HCT116 (cell line): ENCODE results near the gene DIS3L2. TPM values are rescaled to one million over a fixed set of nuclear protein-coding genes. Genes with fewer than 3 reads are reported as not detected.

Experiments
- ATAC-seq: fragments of 200-7000 bp; cut with Tn5 transposase; 2 replicates; pipeline ENCODE4 v1.9.1; 2020; ENCODE audit warnings: mild to moderate bottlenecking, moderate library complexity
- BruUV-seq: library from RNA; stranded (reverse); fragments of 400-500 nt; replicated peaks from 2 replicates; lab custom pipeline; 2021; lab: Mats Ljungman, UMichigan
- CTCF ChIA-PET: fragments of 300-600 bp; sonication (Branson Sonifier 250); formaldehyde crosslinking; loops from one replicate; lab custom pipeline; 2021; ENCODE audit warnings: antibody characterized with exemption; lab: Charles Lee
- POLR2A ChIA-PET: fragments of 300-600, 350-600 bp; sonication (Branson Sonifier 250); formaldehyde crosslinking; loops from one replicate; lab custom pipeline; 2021; ENCODE audit warnings: antibody characterized with exemption; lab: Charles Lee
- RAD21 ChIA-PET, 2 experiments: fragments of 300-600 bp; sonication (Branson Sonifier 250); formaldehyde crosslinking; loops; one replicate each; lab custom pipeline; 2023; ENCODE audit warnings: low total read pairs in 2 of 2; ENCODE audit not compliant: uncharacterized antibody in 2 of 2, unreplicated experiment in 2 of 2, low non-redundant PET in 1 of 2; lab: Charles Lee
- DNase-seq: peaks from one replicate; pipeline ENCODE4 v3.0.0-alpha.2; 2010; ENCODE audit warnings: low read depth, low spot score
- H2AFZ ChIP-seq: fragments of 200-600 bp; shearing (Covaris generic), sonication (generic); 2 replicates; pipeline ENCODE4 v1.6.1; 2017; ENCODE audit warnings: low read depth, mixed run types, mixed read lengths, antibody characterized with exemption, low read length; ENCODE audit not compliant: poor library complexity, severe bottlenecking
- H3K27ac ChIP-seq: 2 replicates; pipeline ENCODE4 v1.5.1; 2012; ENCODE audit warnings: low read depth, low read length
- H3K27me3 ChIP-seq: fragments of 200-600 bp; sonication (generic); 2 replicates; pipeline ENCODE4 v1.6.1; 2016; ENCODE audit warnings: mixed run types, low read length, mixed read lengths; ENCODE audit not compliant: insufficient read depth
- H3K36me3 ChIP-seq, 2 experiments: fragments of 200-500 bp in 1 of 2; fragments of 200-600 bp in 1 of 2; sonication (Bioruptor generic) in 1 of 2; sonication (generic) in 1 of 2; 2 replicates each; pipeline versions ENCODE4 v1.5.1 to v1.6.1; 2014 to 2016; ENCODE audit warnings: low read length in 2 of 2, inconsistent platforms in 1 of 2, mixed read lengths in 1 of 2, mixed run types in 1 of 2; ENCODE audit not compliant: insufficient read depth in 2 of 2, control insufficient read depth in 1 of 2
- H3K4me1 ChIP-seq, 2 experiments: fragments of 200-600 bp in 1 of 2; sonication (generic) in 1 of 2; 2 replicates each; pipeline versions ENCODE4 v1.5.1 to v1.6.1; 2012 to 2017; ENCODE audit warnings: low read length in 2 of 2, inconsistent platforms in 1 of 2, mild to moderate bottlenecking in 1 of 2, mixed read lengths in 1 of 2, mixed run types in 1 of 2, moderate library complexity in 1 of 2; ENCODE audit not compliant: insufficient read depth in 2 of 2, control insufficient read depth in 1 of 2
- H3K4me2 ChIP-seq: fragments of 200-600 bp; sonication (generic); 2 replicates; pipeline ENCODE4 v1.6.1; 2017; ENCODE audit warnings: mixed run types, low read length, mixed read lengths
- H3K4me3 ChIP-seq, 2 experiments: fragments of 200-600 bp in 1 of 2; sonication (generic) in 1 of 2; replicated peaks in 1 of 2; 2 replicates each; pipeline ENCODE4 v1.5.1; 2011 to 2016; ENCODE audit warnings: low read length in 2 of 2, control low read depth in 1 of 2, low read depth in 1 of 2, mild to moderate bottlenecking in 1 of 2, mixed read lengths in 1 of 2, mixed run types in 1 of 2
- H3K79me2 ChIP-seq: fragments of 200-600 bp; sonication (generic); 2 replicates; pipeline ENCODE4 v1.6.1; 2017; ENCODE audit warnings: mild to moderate bottlenecking, mixed run types, low read length, moderate library complexity, mixed read lengths; ENCODE audit not compliant: insufficient read depth
- H3K9ac ChIP-seq: fragments of 200-600 bp; sonication (generic); 2 replicates; pipeline ENCODE4 v1.6.1; 2016; ENCODE audit warnings: low read length, mixed read lengths
- H3K9me2 ChIP-seq: fragments of 200-600 bp; sonication (generic), shearing (Covaris generic); 2 replicates; pipeline ENCODE4 v1.6.1; 2017; ENCODE audit warnings: mixed run types, mild to moderate bottlenecking, moderate library complexity; ENCODE audit not compliant: insufficient read depth
- H3K9me3 ChIP-seq, 2 experiments: fragments of 200-500 bp in 1 of 2; fragments of 200-600 bp in 1 of 2; sonication (Bioruptor generic) in 1 of 2; sonication (generic) in 1 of 2; 2 replicates each; pipeline ENCODE4 v1.6.1; 2014 to 2017; ENCODE audit warnings: low read length in 2 of 2, mixed read lengths in 2 of 2, inconsistent platforms in 1 of 2, low read depth in 1 of 2, mild to moderate bottlenecking in 1 of 2, mixed run types in 1 of 2, moderate library complexity in 1 of 2; ENCODE audit not compliant: control insufficient read depth in 1 of 2, insufficient read depth in 1 of 2
- H4K20me1 ChIP-seq: fragments of 200-600 bp; sonication (generic), shearing (Covaris generic); 2 replicates; pipeline ENCODE4 v1.6.1; 2017; ENCODE audit warnings: mixed run types, mild to moderate bottlenecking, moderate library complexity; ENCODE audit not compliant: insufficient read depth
- EGR1 ChIP-seq: IDR thresholded peaks from 2 replicates; pipeline ENCODE4 v1.6.1; 2012; ENCODE audit warnings: low read depth
- ELF1 ChIP-seq: IDR thresholded peaks from 2 replicates; pipeline ENCODE4 v1.6.1; 2012; ENCODE audit warnings: low read depth, borderline replicate concordance
- EZH2 ChIP-seq: fragments of 200-600 bp; sonication (generic); IDR thresholded peaks from 2 replicates; pipeline ENCODE4 v1.6.1; 2017; ENCODE audit warnings: antibody characterized with exemption, mixed run types
- FOSL1 ChIP-seq: IDR thresholded peaks from 2 replicates; pipeline ENCODE4 v1.6.1; 2012; ENCODE audit warnings: low read depth
- JUND ChIP-seq: IDR thresholded peaks from 2 replicates; pipeline ENCODE4 v1.6.1; 2012
- MAX ChIP-seq: IDR thresholded peaks from 2 replicates; pipeline ENCODE4 v1.6.1; 2012
- RAD21 ChIP-seq: IDR thresholded peaks from 2 replicates; pipeline ENCODE4 v1.6.1; 2012; ENCODE audit warnings: low read depth, mild to moderate bottlenecking
- SP1 ChIP-seq: IDR thresholded peaks from 2 replicates; pipeline ENCODE4 v1.6.1; 2012; ENCODE audit warnings: low read depth
- YY1 ChIP-seq: IDR thresholded peaks from 2 replicates; pipeline ENCODE4 v1.6.1; 2011; ENCODE audit warnings: low read length, low read depth, moderate library complexity, mild to moderate bottlenecking; ENCODE audit not compliant: insufficient replicate concordance; ENCODE audit errors: extremely low read depth
- ZBTB33 ChIP-seq: IDR thresholded peaks from 2 replicates; pipeline ENCODE4 v1.6.1; 2011; ENCODE audit warnings: mild to moderate bottlenecking, low read length, moderate library complexity; ENCODE audit not compliant: insufficient replicate concordance; ENCODE audit errors: extremely low read depth
- ZFX ChIP-seq: fragments of 450-650 bp; IDR thresholded peaks from 2 replicates; pipeline ENCODE4 v1.6.1; 2017
- ZNF274 ChIP-seq: fragments of 200-500 bp; sonication (Bioruptor generic); IDR thresholded peaks from 2 replicates; pipeline ENCODE4 v1.6.1; 2014; ENCODE audit warnings: mild to moderate bottlenecking, low read depth, low read length, inconsistent platforms
- intact Hi-C: fragments of 100-400 bp; cut with micrococcal nuclease; formaldehyde crosslinking; loops from 2 replicates; pipeline ENCODE4 v1.10.0; 2022
- total RNA-seq: library from RNA; stranded (reverse); gene quantifications from one replicate; pipeline ENCODE4 v1.2.1, GENCODE V29; 2021; ENCODE audit not compliant: unreplicated experiment

DIS3L2 gene
- total RNA-seq, 1 experiment from 2014 or later: 42.5 TPM

- BruUV-seq: no TSS peak
- Histone ChIP-seq H3K79me2 (no peaks in the 10 kb centered on the region), H3K4me2 (no peak overlapping the region), H2AFZ (no peak overlapping the region), H3K9me2 (no peaks in the 10 kb centered on the region), H3K4me1 (no peaks in the 10 kb centered on the region), H3K9ac (no peak overlapping the region), H3K4me3 (no peak overlapping the region), H3K36me3 (no peaks in the 10 kb centered on the region), H3K27ac (no peak overlapping the region), H3K27me3 (no peaks in the 10 kb centered on the region), H3K9me3 (no peaks in the 10 kb centered on the region), H4K20me1 (no peaks in the 10 kb centered on the region)
- RAD21 ChIA-PET: no interaction called here
- no peak for ATAC-seq
- no peak for DNase-seq
- POLR2A ChIA-PET: no interaction called here
- TF ChIP-seq ZBTB33 (no peak), ELF1 (no peak)
- CTCF ChIA-PET: no interaction called here
- intact Hi-C loops: no loop called here
Measured at GRCh38 chr2:232296776-232297525, 335.4 kb downstream of the DIS3L2 start.

GRCh38 chr2:232299084-232299483, 337.6 kb downstream of the DIS3L2 start:
- RAD21 ChIA-PET: no interaction called here

More at GRCh38 chr2:232299084-232299483, 337.6 kb downstream of the DIS3L2 start:
- no peak overlapping the region for H3K9ac ChIP-seq
- H3K9me3 ChIP-seq: no peaks in the 10 kb centered on the region
- no peak for ATAC-seq
- no peaks in the 10 kb centered on the region for H3K9me2 ChIP-seq
- no peak overlapping the region for H3K4me3 ChIP-seq
- H4K20me1 ChIP-seq: no peaks in the 10 kb centered on the region
- BruUV-seq: no TSS peak
- no peak for DNase-seq
- H3K79me2 ChIP-seq: no peaks in the 10 kb centered on the region
- TF ChIP-seq JUND (no peak), YY1 (no peak), MAX (no peak), ZFX (no peak), SP1 (no peak), EZH2 (no peak), EGR1 (no peak), ZNF274 (no peak), ELF1 (no peak), RAD21 (no peak), FOSL1 (no peak)
- ChIA-PET POLR2A (no interaction called here), CTCF (no interaction called here)
- intact Hi-C loops: no loop called here
- H3K36me3 ChIP-seq: no peaks in the 10 kb centered on the region
- no peak overlapping the region for H3K4me2 ChIP-seq
- H3K27ac ChIP-seq: no peak overlapping the region
- H3K4me1 ChIP-seq: no peaks in the 10 kb centered on the region
- H3K27me3 ChIP-seq: no peaks in the 10 kb centered on the region
- H2AFZ ChIP-seq: no peak overlapping the region
